ENCODE results near the gene ZNF500.

The ZNF500 gene

DNA sequence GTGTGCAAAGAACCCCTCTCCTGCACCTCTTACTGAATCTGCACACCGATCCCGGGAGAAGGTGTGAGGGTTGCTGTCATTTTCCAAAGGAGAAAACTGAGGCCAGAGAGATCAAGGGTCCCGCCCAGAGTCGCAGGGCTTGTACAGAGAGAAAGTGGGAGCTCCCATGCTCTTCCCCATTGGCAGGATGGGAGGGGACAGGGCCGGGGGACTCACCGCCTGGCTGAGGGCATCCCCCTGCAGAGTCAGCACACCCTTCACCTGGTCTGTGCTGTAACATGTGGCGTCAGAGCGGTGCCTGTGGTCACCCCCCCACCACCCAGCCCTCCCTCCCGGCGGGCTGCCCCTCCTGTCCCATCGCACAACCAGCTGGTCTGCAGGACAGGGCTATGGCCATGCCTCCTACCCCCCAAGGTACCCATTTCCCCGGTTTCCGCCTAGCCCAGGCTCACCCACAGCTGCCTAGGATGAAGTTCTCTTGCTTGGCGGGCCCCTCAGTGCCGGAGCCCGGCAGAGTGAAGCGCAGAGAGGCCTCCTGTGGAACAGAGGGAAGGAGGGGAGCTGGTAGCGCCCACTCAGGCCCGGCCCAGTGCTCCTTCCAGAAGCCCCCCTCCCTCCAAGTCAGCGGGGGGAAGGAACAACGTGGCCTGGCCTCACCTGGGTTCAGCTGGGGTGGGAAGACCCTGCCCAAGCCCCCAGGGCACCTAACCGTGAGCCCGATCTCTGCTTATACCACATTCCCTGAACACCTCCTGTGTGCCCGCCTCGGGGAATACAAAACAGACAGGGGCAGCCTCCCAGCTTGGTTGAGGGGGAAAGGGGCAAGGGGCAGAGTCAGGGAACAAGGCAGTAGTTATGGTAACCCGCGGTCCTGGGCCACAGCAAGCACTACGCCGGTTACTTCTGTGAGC lies 34.3 kb upstream of the ZNF500 start:
- TF ChIP-seq POLR2AphosphoS5 (IDR thresholded peaks at IDR 0.05; ENCODE audit: low read depth, low read length): no peak
- TF ChIP-seq TAF1 (IDR thresholded peaks at IDR 0.05; ENCODE audit: borderline replicate concordance, insufficient read depth, low read length): no peak
- TF ChIP-seq FOXP2 (optimal IDR thresholded peaks at IDR 0.05; ENCODE audit: borderline replicate concordance, extremely low read depth, extremely low read length, insufficient read depth): no peak
- TF ChIP-seq, protein P1, sequence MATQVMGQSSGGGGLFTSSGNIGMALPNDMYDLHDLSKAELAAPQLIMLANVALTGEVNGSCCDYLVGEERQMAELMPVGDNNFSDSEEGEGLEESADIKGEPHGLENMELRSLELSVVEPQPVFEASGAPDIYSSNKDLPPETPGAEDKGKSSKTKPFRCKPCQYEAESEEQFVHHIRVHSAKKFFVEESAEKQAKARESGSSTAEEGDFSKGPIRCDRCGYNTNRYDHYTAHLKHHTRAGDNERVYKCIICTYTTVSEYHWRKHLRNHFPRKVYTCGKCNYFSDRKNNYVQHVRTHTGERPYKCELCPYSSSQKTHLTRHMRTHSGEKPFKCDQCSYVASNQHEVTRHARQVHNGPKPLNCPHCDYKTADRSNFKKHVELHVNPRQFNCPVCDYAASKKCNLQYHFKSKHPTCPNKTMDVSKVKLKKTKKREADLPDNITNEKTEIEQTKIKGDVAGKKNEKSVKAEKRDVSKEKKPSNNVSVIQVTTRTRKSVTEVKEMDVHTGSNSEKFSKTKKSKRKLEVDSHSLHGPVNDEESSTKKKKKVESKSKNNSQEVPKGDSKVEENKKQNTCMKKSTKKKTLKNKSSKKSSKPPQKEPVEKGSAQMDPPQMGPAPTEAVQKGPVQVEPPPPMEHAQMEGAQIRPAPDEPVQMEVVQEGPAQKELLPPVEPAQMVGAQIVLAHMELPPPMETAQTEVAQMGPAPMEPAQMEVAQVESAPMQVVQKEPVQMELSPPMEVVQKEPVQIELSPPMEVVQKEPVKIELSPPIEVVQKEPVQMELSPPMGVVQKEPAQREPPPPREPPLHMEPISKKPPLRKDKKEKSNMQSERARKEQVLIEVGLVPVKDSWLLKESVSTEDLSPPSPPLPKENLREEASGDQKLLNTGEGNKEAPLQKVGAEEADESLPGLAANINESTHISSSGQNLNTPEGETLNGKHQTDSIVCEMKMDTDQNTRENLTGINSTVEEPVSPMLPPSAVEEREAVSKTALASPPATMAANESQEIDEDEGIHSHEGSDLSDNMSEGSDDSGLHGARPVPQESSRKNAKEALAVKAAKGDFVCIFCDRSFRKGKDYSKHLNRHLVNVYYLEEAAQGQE (IDR thresholded peaks at IDR 0.05; ENCODE audit: insufficient read depth in 1 of 2, low read depth in 2 of 2, low read length in 2 of 2): no peak
- TF ChIP-seq SIN3A (IDR thresholded peaks at IDR 0.05; ENCODE audit: borderline replicate concordance, insufficient read depth, low read length): no peak

DNA sequence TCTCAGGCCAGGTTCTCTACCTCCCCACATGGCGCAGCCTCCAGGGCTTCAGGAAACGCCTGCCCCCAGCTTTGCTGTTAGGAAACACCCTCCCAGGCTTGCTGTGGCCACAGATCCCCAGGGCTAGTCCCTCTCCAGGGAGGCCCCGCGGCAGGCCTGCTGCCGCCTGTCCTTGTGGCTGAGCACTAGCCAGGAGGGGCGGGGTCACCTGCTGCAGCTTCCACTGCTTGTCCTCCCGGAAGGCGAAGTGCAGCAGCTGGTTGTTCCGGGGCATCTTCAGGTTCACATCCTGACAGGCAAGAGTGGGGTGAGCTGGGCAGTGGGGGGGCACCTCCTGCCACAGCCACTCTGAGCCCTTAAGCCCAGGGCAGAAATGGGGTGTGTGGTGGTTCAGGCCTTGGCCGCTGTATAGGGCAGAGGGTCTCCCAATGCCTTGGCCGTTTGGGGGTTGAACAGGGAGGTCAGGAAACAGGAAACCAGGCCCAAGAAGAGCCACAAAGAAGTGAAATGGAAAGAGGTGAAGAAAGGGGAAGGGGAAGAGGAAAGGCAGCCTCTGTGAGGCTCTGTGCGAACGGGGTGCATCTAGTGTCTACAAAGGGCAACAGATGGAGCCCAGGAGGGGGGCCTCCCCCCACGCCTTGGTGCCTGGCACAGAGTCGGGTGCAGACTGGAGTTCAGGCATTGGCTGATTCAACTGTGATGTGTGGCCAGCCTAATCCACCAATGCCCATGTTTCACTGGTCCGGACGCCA lies 33.5 kb upstream of the ZNF500 start:
- TF ChIP-seq SIN3A (IDR thresholded peaks at IDR 0.05; ENCODE audit: borderline replicate concordance, insufficient read depth, low read length) (no peak), TAF1 (IDR thresholded peaks at IDR 0.05; ENCODE audit: borderline replicate concordance, insufficient read depth, low read length) (no peak)

DNA sequence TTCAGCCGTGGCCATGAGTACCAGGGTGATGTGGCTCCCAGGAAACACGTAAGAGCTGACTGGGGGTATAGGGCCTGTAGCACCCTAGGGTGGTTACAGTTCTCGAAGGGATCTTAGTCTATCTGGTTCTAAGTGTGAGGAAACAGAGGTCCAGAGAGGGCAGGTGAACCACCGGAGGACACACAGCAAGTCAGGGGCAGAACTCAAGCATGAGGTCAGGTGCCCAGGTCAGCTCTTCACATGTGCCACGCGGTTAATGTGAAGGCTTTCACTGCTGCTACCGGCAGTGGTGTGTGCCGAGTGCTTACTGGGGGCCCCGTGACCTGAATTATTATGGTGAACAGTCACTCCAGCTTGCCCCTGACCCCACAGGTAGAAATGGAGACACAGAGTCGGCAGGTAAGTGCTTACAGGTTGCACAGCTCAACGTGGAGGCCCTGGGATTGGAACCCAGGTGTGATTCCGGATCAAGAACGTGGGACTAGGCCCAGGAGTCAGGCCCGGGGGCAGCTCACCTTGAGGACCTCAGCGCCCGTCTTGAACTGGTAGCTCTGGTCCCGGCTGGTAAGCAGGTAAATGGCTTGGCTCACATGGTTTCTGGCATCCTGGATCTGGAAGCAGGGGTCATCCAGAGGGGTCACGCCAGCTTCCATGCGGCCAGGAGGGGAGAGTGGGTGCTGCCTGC lies 32.4 kb upstream of the ZNF500 start:
- TF ChIP-seq FOXP2 (optimal IDR thresholded peaks at IDR 0.05; ENCODE audit: borderline replicate concordance, extremely low read depth, extremely low read length, insufficient read depth): no peak
- TF ChIP-seq, protein P1 (IDR thresholded peaks at IDR 0.05; ENCODE audit: insufficient read depth in 1 of 2, low read depth in 2 of 2, low read length in 2 of 2): no peak
- TF ChIP-seq SIN3A (IDR thresholded peaks at IDR 0.05; ENCODE audit: borderline replicate concordance, insufficient read depth, low read length): no peak
- no peak for TF ChIP-seq POLR2AphosphoS5 (IDR thresholded peaks at IDR 0.05; ENCODE audit: low read depth, low read length)
- TF ChIP-seq TAF1 (IDR thresholded peaks at IDR 0.05; ENCODE audit: borderline replicate concordance, insufficient read depth, low read length): no peak

DNA sequence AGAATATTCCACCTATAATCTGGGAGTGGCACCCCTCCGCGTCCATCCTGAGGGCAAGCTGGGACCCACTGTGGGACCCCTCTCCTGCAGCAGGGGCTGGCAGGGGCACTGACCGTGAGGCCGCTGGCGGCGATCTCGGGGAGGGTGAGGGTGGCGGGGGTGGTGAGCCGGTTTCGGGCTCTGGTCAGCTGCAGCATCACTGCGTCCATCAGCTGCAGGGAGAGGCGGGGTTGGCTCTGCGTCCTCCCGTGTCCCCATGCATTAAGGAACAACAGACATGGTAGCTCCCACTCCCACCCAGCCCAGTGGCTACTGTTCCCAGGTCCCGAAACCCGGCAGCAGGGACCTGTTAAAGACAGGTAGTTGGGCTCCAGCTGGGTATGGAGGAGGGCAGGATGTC lies 31.5 kb upstream of the ZNF500 start:
- TF ChIP-seq, protein P1 (IDR thresholded peaks at IDR 0.05; ENCODE audit: insufficient read depth in 1 of 2, low read depth in 2 of 2, low read length in 2 of 2): no peak

DNA sequence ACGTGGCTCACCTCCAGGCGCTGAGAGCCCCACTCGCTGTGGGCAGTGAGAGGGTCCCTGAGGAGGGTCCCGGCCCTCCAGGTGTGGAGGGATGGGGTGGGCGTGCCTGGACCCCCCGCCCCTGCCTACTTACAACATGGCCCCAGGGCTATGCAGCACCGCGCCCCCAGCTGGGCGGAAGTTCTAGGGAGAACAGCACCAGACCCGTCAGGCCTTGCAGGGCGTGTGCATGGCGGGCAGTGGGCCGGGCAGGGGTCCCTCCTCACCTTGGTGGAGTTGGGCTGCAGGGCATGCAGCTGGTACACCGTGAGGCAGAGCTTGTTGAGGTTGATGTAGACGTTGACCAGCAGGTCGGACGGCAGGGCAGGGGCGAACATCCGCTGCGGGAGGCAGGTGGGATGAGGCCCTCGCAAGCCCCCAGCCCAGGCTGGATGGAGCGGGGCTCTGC lies 30.9 kb upstream of the ZNF500 start:
- TF ChIP-seq FOXP2 (optimal IDR thresholded peaks at IDR 0.05; ENCODE audit: borderline replicate concordance, extremely low read depth, extremely low read length, insufficient read depth): no peak
- TF ChIP-seq, protein P1 (IDR thresholded peaks at IDR 0.05; ENCODE audit: insufficient read depth in 1 of 2, low read depth in 2 of 2, low read length in 2 of 2): no peak
- no peak for TF ChIP-seq TAF1 (IDR thresholded peaks at IDR 0.05; ENCODE audit: borderline replicate concordance, insufficient read depth, low read length)
- TF ChIP-seq POLR2AphosphoS5 (IDR thresholded peaks at IDR 0.05; ENCODE audit: low read depth, low read length): no peak
- TF ChIP-seq SIN3A (IDR thresholded peaks at IDR 0.05; ENCODE audit: borderline replicate concordance, insufficient read depth, low read length): no peak
